Activated B cell treated with CpG ODN at 0.5 μM for 24 hours (primary cell): Measurements from ENCODE around the gene STRBP. TPM values are rescaled to one million over a fixed set of nuclear protein-coding genes. Genes with fewer than 3 reads are reported as not detected.

ENCODE experiments used
- ATAC-seq: fragments of 200-7000 bp; cut with Tn5 transposase; one replicate; pipeline ENCODE4 v1.10.0; 2021; ENCODE audit warnings: low read depth, mild to moderate bottlenecking, moderate library complexity
- CTCF ChIA-PET: fragments of 350-600 bp; sonication (Branson Sonifier 250); formaldehyde crosslinking; loops from one replicate; lab custom pipeline; 2021; ENCODE audit warnings: antibody characterized with exemption; lab: Charles Lee
- POLR2A ChIA-PET: fragments of 350-600 bp; sonication (Branson Sonifier 250); formaldehyde crosslinking; loops from one replicate; lab custom pipeline; 2021; ENCODE audit warnings: antibody characterized with exemption; lab: Charles Lee
- DNase-seq: peaks from one replicate; pipeline ENCODE4 v3.0.0; 2022
- H3K27ac Mint-ChIP-seq: one replicate; pipeline ENCODE4 v1.8.0; 2020; ENCODE audit warnings: mixed read lengths
- H3K27me3 Mint-ChIP-seq: one replicate; pipeline ENCODE4 v1.8.0; 2021; ENCODE audit warnings: mixed read lengths
- H3K36me3 Mint-ChIP-seq: one replicate; pipeline ENCODE4 v1.8.0; 2021; ENCODE audit warnings: low read depth, mixed read lengths
- H3K4me1 Mint-ChIP-seq: one replicate; pipeline ENCODE4 v1.8.0; 2021; ENCODE audit warnings: mixed read lengths
- H3K4me3 Mint-ChIP-seq: one replicate; pipeline ENCODE4 v1.8.0; 2020; ENCODE audit warnings: mild to moderate bottlenecking, mixed read lengths
- H3K9me3 Mint-ChIP-seq: one replicate; pipeline ENCODE4 v1.8.0; 2020; ENCODE audit warnings: mixed read lengths
- CTCF ChIP-seq: fragments of 200-600 bp; IDR thresholded peaks from one replicate; pipeline ENCODE4 v1.8.0; 2022; ENCODE audit warnings: antibody characterized with exemption, mild to moderate bottlenecking
- intact Hi-C: fragments of 100-400 bp; cut with micrococcal nuclease; formaldehyde crosslinking; loops from one replicate; pipeline ENCODE4 v1.15.1; 2024
- total RNA-seq: library from RNA; stranded (reverse); gene quantifications from 2 replicates; pipeline ENCODE4 v1.2.3, GENCODE V29; 2022

The STRBP gene
- total RNA-seq, 1 donor from 2014 or later = 127 TPM

- POLR2A ChIA-PET = interaction anchor here (0.6 to 3.3 kb wide), 11 partner anchors 8 to 125 kb away, joined by 3 to 24 read pairs (median 4); no protein-coding TSS in a partner anchor
- H3K9me3 Mint-ChIP-seq = no peaks in the 10 kb centered on the region
- no peak for DNase-seq
- H3K4me3 Mint-ChIP-seq = peak overlapping the region; percentile 42
- peaks cover 30% of the 10 kb centered on the region for H3K36me3 Mint-ChIP-seq
- no peaks in the 10 kb centered on the region for H3K27me3 Mint-ChIP-seq
- peak overlapping the region; percentile 84 for H3K27ac Mint-ChIP-seq
- no peak for ATAC-seq
- peaks cover 49% of the 10 kb centered on the region for H3K4me1 Mint-ChIP-seq
- intact Hi-C loops = loop anchor here (1.0 to 10.0 kb wide), 8 partner anchors 8 to 321 kb away; partner anchors contain the start of genes RC3H2 and STRBP
- CTCF ChIA-PET = interaction anchor here (1.0 to 1.9 kb wide), 19 partner anchors 25 to 235 kb away, joined by 3 to 16 read pairs (median 4); no protein-coding TSS in a partner anchor
- no peak for TF ChIP-seq CTCF
Measured at GRCh38 chr9:123225995-123226394, 42.4 kb downstream of the STRBP start.

DNA sequence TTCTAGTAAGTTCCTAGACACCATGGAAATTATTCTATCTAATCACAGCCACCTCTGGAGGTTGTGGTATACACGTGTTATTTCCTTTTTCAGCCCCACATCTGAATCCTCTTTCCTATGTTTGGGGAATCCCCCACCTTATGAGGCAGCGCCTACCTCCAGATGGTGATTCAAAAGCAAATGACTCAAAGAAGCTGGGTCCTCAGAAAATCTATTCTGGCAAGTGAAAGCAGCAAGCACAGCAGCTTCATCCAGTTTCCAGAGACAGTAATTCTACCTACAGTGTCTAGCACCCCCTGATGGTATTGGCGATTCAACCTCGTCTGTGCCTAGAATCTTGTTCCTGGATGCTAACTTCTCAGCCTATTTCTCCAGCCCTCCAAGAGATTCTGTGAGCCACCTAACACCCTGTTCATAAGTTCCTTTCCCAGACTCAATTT is 43.0 kb downstream of the STRBP start:
- no peak for DNase-seq
- intact Hi-C loops = loop anchor here (1.0 to 10.0 kb wide), 8 partner anchors 9 to 321 kb away; partner anchors contain the start of genes RC3H2 and STRBP
- Mint-ChIP-seq H3K36me3 (peaks cover 33% of the 10 kb centered on the region), H3K27ac (peak overlapping the region; percentile 84), H3K4me1 (peaks cover 55% of the 10 kb centered on the region), H3K4me3 (peak overlapping the region; percentile 45), H3K27me3 (no peaks in the 10 kb centered on the region), H3K9me3 (no peaks in the 10 kb centered on the region)
- no peak for TF ChIP-seq CTCF
- CTCF ChIA-PET = interaction anchor here (0.6 to 1.9 kb wide), 29 partner anchors 8 to 234 kb away, joined by 3 to 16 read pairs (median 4); no protein-coding TSS in a partner anchor
- ATAC-seq = peak; percentile 92
- POLR2A ChIA-PET = interaction anchor here (0.6 to 3.3 kb wide), 11 partner anchors 9 to 312 kb away, joined by 3 to 24 read pairs (median 4); no protein-coding TSS in a partner anchor

DNA sequence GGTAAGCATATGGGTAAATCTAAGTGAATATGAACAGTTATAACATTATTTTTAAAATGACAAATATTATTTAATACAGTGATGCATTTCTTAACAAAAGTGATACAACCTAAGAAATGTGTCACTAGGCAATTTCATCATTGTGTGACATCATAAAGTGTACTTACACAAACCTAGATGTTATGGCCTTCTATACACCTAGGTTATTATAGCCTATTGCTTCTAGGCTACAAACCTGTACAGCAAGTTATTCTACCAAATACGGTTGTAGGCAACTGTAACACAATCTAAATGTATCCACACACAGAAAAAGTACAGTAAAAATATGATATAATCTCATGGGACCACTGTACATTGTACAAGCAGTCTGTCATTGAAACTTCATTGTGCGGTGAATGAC is 48.3 kb downstream of the STRBP start:
- Mint-ChIP-seq H3K27me3 (no peaks in the 10 kb centered on the region), H3K9me3 (no peaks in the 10 kb centered on the region), H3K36me3 (peaks cover 33% of the 10 kb centered on the region), H3K27ac (no peak overlapping the region), H3K4me3 (no peak overlapping the region), H3K4me1 (peaks cover 74% of the 10 kb centered on the region)
- DNase-seq (no peak), ATAC-seq (no peak)
- intact Hi-C loops = loop anchor here (10.0 kb wide), 1 partner anchor 315 kb away; the partner anchor contains the start of gene RC3H2
- no peak for TF ChIP-seq CTCF
- CTCF ChIA-PET = no interaction called here
- POLR2A ChIA-PET = interaction anchor here (0.6 to 1.2 kb wide), 2 partner anchors 13 to 127 kb away, joined by 3 to 4 read pairs; no protein-coding TSS in a partner anchor

GRCh38 chr9:123218831-123219230 is 49.6 kb downstream of the STRBP start:
- intact Hi-C loops = loop anchor here (2.0 kb wide), 1 partner anchor 16 kb away; no protein-coding TSS in a partner anchor
- CTCF ChIA-PET = interaction anchor here (0.6 to 1.4 kb wide), 2 partner anchors 79 to 131 kb away, joined by 3 to 4 read pairs; no protein-coding TSS in a partner anchor
- Mint-ChIP-seq H3K4me1 (peaks cover 68% of the 10 kb centered on the region), H3K27ac (peak overlapping the region; percentile 70), H3K27me3 (no peaks in the 10 kb centered on the region), H3K9me3 (no peaks in the 10 kb centered on the region), H3K4me3 (peak overlapping the region; percentile 16), H3K36me3 (peaks cover 29% of the 10 kb centered on the region)
- ATAC-seq (peak; percentile 43), DNase-seq (no peak)
- TF ChIP-seq CTCF = no peak
- POLR2A ChIA-PET = interaction anchor here (0.6 to 1.5 kb wide), 6 partner anchors 11 to 1943 kb away, joined by 3 to 9 read pairs (median 4); no protein-coding TSS in a partner anchor

DNA sequence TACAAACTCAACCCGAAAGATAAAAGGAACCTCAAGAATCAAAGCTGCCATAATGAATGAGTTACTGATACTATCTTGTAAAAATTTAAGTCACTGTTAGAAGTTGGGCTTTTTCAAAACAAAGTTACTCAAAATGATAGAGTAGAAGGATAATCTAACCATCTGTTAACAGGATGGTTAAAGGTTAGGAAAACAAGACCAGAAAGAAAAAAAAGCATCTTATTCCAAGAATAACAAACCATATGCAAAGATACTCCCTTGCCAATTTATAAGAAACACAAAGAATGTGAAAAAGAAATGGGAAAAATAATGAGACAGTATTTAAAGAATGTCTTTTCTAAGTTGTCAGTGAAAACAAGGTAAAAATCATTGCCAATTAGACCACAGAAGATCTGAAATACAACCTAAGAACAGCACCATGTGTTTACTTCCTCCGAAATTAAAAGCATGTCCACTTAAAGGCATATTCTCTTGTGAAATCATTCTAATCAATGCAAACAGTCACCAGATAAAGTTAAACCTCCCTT is 51.2 kb downstream of the STRBP start:
- ATAC-seq = no peak
- H3K4me1 Mint-ChIP-seq = peaks cover 72% of the 10 kb centered on the region
- H3K9me3 Mint-ChIP-seq = no peaks in the 10 kb centered on the region
- H3K36me3 Mint-ChIP-seq = peaks cover 31% of the 10 kb centered on the region
- H3K27me3 Mint-ChIP-seq = no peaks in the 10 kb centered on the region
- intact Hi-C loops = loop anchor here (2.0 kb wide), 1 partner anchor 20 kb away; no protein-coding TSS in a partner anchor
- TF ChIP-seq CTCF = no peak
- H3K4me3 Mint-ChIP-seq = peak overlapping the region; percentile 21
- no peak for DNase-seq
- H3K27ac Mint-ChIP-seq = peak overlapping the region; percentile 64
- POLR2A ChIA-PET = interaction anchor here (0.5 to 1.1 kb wide), 3 partner anchors 52 to 128 kb away, joined by 3 to 8 read pairs (median 3); no protein-coding TSS in a partner anchor
- CTCF ChIA-PET = interaction anchor here (0.8 to 0.9 kb wide), 2 partner anchors 12 to 132 kb away, joined by 3 to 4 read pairs; no protein-coding TSS in a partner anchor
